Trophoblast cell (in vitro differentiated cells and primary cell): ENCODE results near the gene PLA2G12A.

Experiments used
- DNase-seq, 2 donors: peaks; one replicate each; pipeline ENCODE4 v3.0.0-alpha.2; 2016
- H2AFZ ChIP-seq: 2 replicates; pipeline ENCODE4 v1.6.1; 2013; ENCODE audit warnings: low read length, moderate library complexity, mild to moderate bottlenecking; ENCODE audit not compliant: insufficient read depth, poor library complexity
- H2AK5ac ChIP-seq: 2 replicates; pipeline ENCODE4 v1.6.1; 2013; ENCODE audit warnings: mild to moderate bottlenecking, low read length
- H2BK120ac ChIP-seq: 2 replicates; pipeline ENCODE4 v1.6.1; 2013; ENCODE audit warnings: low read length, mild to moderate bottlenecking, moderate library complexity; ENCODE audit not compliant: insufficient read depth, poor library complexity
- H2BK12ac ChIP-seq: 2 replicates; pipeline ENCODE4 v1.6.1; 2013; ENCODE audit warnings: mild to moderate bottlenecking, low read length, moderate library complexity
- H2BK5ac ChIP-seq: 2 replicates; pipeline ENCODE4 v1.6.1; 2013; ENCODE audit warnings: low read length, low read depth, moderate library complexity, mild to moderate bottlenecking; ENCODE audit not compliant: poor library complexity
- H3K14ac ChIP-seq: 2 replicates; pipeline ENCODE4 v1.6.1; 2013; ENCODE audit warnings: mild to moderate bottlenecking, low read length
- H3K18ac ChIP-seq: 2 replicates; pipeline ENCODE4 v1.6.1; 2013; ENCODE audit warnings: mild to moderate bottlenecking, low read length
- H3K23ac ChIP-seq: 2 replicates; pipeline ENCODE4 v1.6.1; 2013; ENCODE audit warnings: low read length
- H3K27ac ChIP-seq: 2 replicates; pipeline ENCODE4 v1.5.1; 2013; ENCODE audit warnings: low read depth, mild to moderate bottlenecking, inconsistent platforms, low read length, moderate library complexity
- H3K27me3 ChIP-seq: 2 replicates; pipeline ENCODE4 v1.6.1; 2013; ENCODE audit warnings: inconsistent platforms, mild to moderate bottlenecking, low read length, moderate library complexity; ENCODE audit not compliant: insufficient read depth
- H3K36me3 ChIP-seq, 2 experiments: 1 replicate in 1 of 2; 2 replicates in 1 of 2; pipeline ENCODE4 v1.6.1; 2013; ENCODE audit warnings: low read length in 2 of 2, mild to moderate bottlenecking in 2 of 2, moderate library complexity in 1 of 2; ENCODE audit not compliant: insufficient read depth in 2 of 2, control insufficient read depth in 1 of 2
- H3K4ac ChIP-seq: 2 replicates; pipeline ENCODE4 v1.6.1; 2013; ENCODE audit warnings: low read depth, mild to moderate bottlenecking, low read length, moderate library complexity
- H3K4me1 ChIP-seq, 2 experiments: 1 replicate in 1 of 2; 2 replicates in 1 of 2; pipeline ENCODE4 v1.6.1; 2013; ENCODE audit warnings: low read length in 2 of 2, mild to moderate bottlenecking in 2 of 2, moderate library complexity in 1 of 2; ENCODE audit not compliant: insufficient read depth in 2 of 2, control insufficient read depth in 1 of 2
- H3K4me2 ChIP-seq: 2 replicates; pipeline ENCODE4 v1.6.1; 2013; ENCODE audit warnings: inconsistent platforms, mild to moderate bottlenecking, low read length, moderate library complexity
- H3K4me3 ChIP-seq: 2 replicates; pipeline ENCODE4 v1.5.1; 2013; ENCODE audit warnings: mild to moderate bottlenecking, low read depth, low read length, inconsistent platforms
- H3K79me1 ChIP-seq: one replicate; pipeline ENCODE4 v1.6.1; 2013; ENCODE audit warnings: low read length
- H3K79me2 ChIP-seq: 2 replicates; pipeline ENCODE4 v1.6.1; 2013; ENCODE audit warnings: low read length, mild to moderate bottlenecking; ENCODE audit not compliant: control insufficient read depth, insufficient read depth, poor library complexity
- H3K9ac ChIP-seq: 2 replicates; pipeline ENCODE4 v1.6.1; 2013; ENCODE audit warnings: mild to moderate bottlenecking, low read length
- H3K9me3 ChIP-seq: 2 replicates; pipeline ENCODE4 v1.6.1; 2013; ENCODE audit warnings: low read depth, mild to moderate bottlenecking, control low read depth, inconsistent platforms, low read length; ENCODE audit not compliant: insufficient read depth
- H4K12ac ChIP-seq: 2 replicates; pipeline ENCODE4 v1.6.1; 2013; ENCODE audit warnings: low read depth, mild to moderate bottlenecking, low read length, moderate library complexity
- H4K8ac ChIP-seq: 2 replicates; pipeline ENCODE4 v1.6.1; 2013; ENCODE audit warnings: low read depth, mild to moderate bottlenecking, low read length, moderate library complexity
- H4K91ac ChIP-seq: one replicate; pipeline ENCODE4 v1.6.1; 2013; ENCODE audit warnings: low read depth, mild to moderate bottlenecking, low read length, moderate library complexity
- WGBS: extraction: QIAGEN DNeasy Blood & Tissue Kit; methylation state at CpG from one replicate; pipeline ENCODE4 v1.1.7; 2013; ENCODE audit warnings: missing lambda C conversion rate; ENCODE audit not compliant: insufficient read length, insufficient coverage; ENCODE audit errors: extremely low coverage; 5-methylcytosine and 5-hydroxymethylcytosine counted together

PLA2G12A gene

GRCh38 chr4:109718759-109719158 lies 11.1 kb downstream of the PLA2G12A start:
- Histone ChIP-seq H3K4me1 (no peaks in the 10 kb centered on the region), H3K9me3 (no peaks in the 10 kb centered on the region), H3K18ac (no peak overlapping the region), H3K4me3 (no peak overlapping the region), H2AFZ (no peak overlapping the region), H2BK12ac (no peak overlapping the region), H3K14ac (no peak overlapping the region), H4K12ac (no peak overlapping the region), H3K79me1 (no peaks in the 10 kb centered on the region), H3K23ac (no peak overlapping the region), H3K4me2 (no peak overlapping the region), H3K27me3 (no peaks in the 10 kb centered on the region), H3K9ac (no peak overlapping the region), H3K27ac (no peak overlapping the region), H3K79me2 (no peaks in the 10 kb centered on the region), H4K91ac (no peak overlapping the region), H3K4ac (no peak overlapping the region), H4K8ac (no peak overlapping the region), H3K36me3 (peaks cover 0 to 3% of the 10 kb centered on the region in 2 experiments), H2BK5ac (no peak overlapping the region), H2BK120ac (no peak overlapping the region), H2AK5ac (no peak overlapping the region)
- no CpG with 5 or more reads among the region's 1 CpG for WGBS
- no peak for DNase-seq

- H3K27ac ChIP-seq, result no peak overlapping the region
- H4K8ac ChIP-seq, result no peak overlapping the region
- no peak overlapping the region for H2AK5ac ChIP-seq
- peaks cover 1 to 3% of the 10 kb centered on the region in 2 experiments for H3K36me3 ChIP-seq
- no peak overlapping the region for H4K12ac ChIP-seq
- no peak overlapping the region for H2BK12ac ChIP-seq
- no peak overlapping the region for H3K23ac ChIP-seq
- WGBS, result no CpG with 5 or more reads among the region's 3 CpGs
- H3K4ac ChIP-seq, result no peak overlapping the region
- no peak overlapping the region for H2AFZ ChIP-seq
- no peak overlapping the region for H3K14ac ChIP-seq
- no peak overlapping the region for H3K18ac ChIP-seq
- H3K9me3 ChIP-seq, result no peaks in the 10 kb centered on the region
- H2BK5ac ChIP-seq, result no peak overlapping the region
- no peaks in the 10 kb centered on the region for H3K79me1 ChIP-seq
- no peak for DNase-seq
- H3K4me2 ChIP-seq, result no peak overlapping the region
- no peaks in the 10 kb centered on the region for H3K79me2 ChIP-seq
- no peak overlapping the region for H2BK120ac ChIP-seq
- H4K91ac ChIP-seq, result no peak overlapping the region
- no peak overlapping the region for H3K4me3 ChIP-seq
- H3K27me3 ChIP-seq, result no peaks in the 10 kb centered on the region
- H3K9ac ChIP-seq, result no peak overlapping the region
- no peaks in the 10 kb centered on the region for H3K4me1 ChIP-seq
Observed at GRCh38 chr4:109713500-109713899, 16.4 kb downstream of the PLA2G12A start.

GRCh38 chr4:109708990-109709389 lies 20.9 kb downstream of the PLA2G12A start:
- H3K9me3 ChIP-seq, result no peaks in the 10 kb centered on the region
- no peak overlapping the region for H3K18ac ChIP-seq
- H3K4ac ChIP-seq, result no peak overlapping the region
- H2BK5ac ChIP-seq, result no peak overlapping the region
- no peak overlapping the region for H4K8ac ChIP-seq
- no peak overlapping the region for H3K27ac ChIP-seq
- H3K4me2 ChIP-seq, result no peak overlapping the region
- H3K36me3 ChIP-seq, result peaks cover 0 to 1% of the 10 kb centered on the region in 2 experiments
- H3K79me1 ChIP-seq, result no peaks in the 10 kb centered on the region
- no peaks in the 10 kb centered on the region for H3K79me2 ChIP-seq
- H3K27me3 ChIP-seq, result no peaks in the 10 kb centered on the region
- H4K91ac ChIP-seq, result no peak overlapping the region
- H3K4me3 ChIP-seq, result no peak overlapping the region
- no peak overlapping the region for H2BK12ac ChIP-seq
- no peak overlapping the region for H2BK120ac ChIP-seq
- no peak overlapping the region for H2AK5ac ChIP-seq
- no peaks in the 10 kb centered on the region for H3K4me1 ChIP-seq
- DNase-seq, result no peak
- H3K14ac ChIP-seq, result no peak overlapping the region
- H3K9ac ChIP-seq, result no peak overlapping the region
- no CpG with 5 or more reads among the region's 1 CpG for WGBS
- H3K23ac ChIP-seq, result no peak overlapping the region
- H2AFZ ChIP-seq, result no peak overlapping the region
- no peak overlapping the region for H4K12ac ChIP-seq

GRCh38 chr4:109708435-109708834 lies 21.4 kb downstream of the PLA2G12A start:
- Histone ChIP-seq H3K9ac (no peak overlapping the region), H3K4me3 (no peak overlapping the region), H4K91ac (no peak overlapping the region), H3K4me1 (peaks cover 0 to 2% of the 10 kb centered on the region in 2 experiments), H3K4ac (no peak overlapping the region), H3K79me1 (peaks cover 1% of the 10 kb centered on the region), H2AFZ (no peak overlapping the region), H2BK12ac (no peak overlapping the region), H3K27ac (no peak overlapping the region), H3K36me3 (peaks cover 0 to under 1% of the 10 kb centered on the region in 2 experiments), H3K14ac (no peak overlapping the region), H3K27me3 (no peaks in the 10 kb centered on the region), H4K12ac (no peak overlapping the region), H3K79me2 (peaks cover 1% of the 10 kb centered on the region), H4K8ac (no peak overlapping the region), H3K23ac (no peak overlapping the region), H3K9me3 (no peaks in the 10 kb centered on the region), H3K18ac (no peak overlapping the region), H2AK5ac (no peak overlapping the region), H2BK5ac (no peak overlapping the region), H3K4me2 (no peak overlapping the region), H2BK120ac (no peak overlapping the region)
- DNase-seq, result no peak
- no CpG with 5 or more reads among the region's 2 CpGs for WGBS
